HUES64 (cell line): ENCODE data around the gene MTOR.
"Not testable (repeated sequence)": the region's sequence is repeated elsewhere in the genome, so short reads cannot be mapped to it uniquely, and the experiment has no call there.

Experiments used
- H3K27ac ChIP-seq: 2 replicates; pipeline ENCODE4 v1.7.0; 2013; ENCODE audit warnings: low read depth, low read length, inconsistent platforms
- H3K27me3 ChIP-seq: 2 replicates; pipeline ENCODE4 v1.6.1; 2013; ENCODE audit warnings: mild to moderate bottlenecking, low read length; ENCODE audit not compliant: insufficient read depth
- H3K36me3 ChIP-seq: 2 replicates; pipeline ENCODE4 v1.6.1; 2013; ENCODE audit warnings: mild to moderate bottlenecking, low read length; ENCODE audit not compliant: insufficient read depth
- H3K4me1 ChIP-seq: 2 replicates; pipeline ENCODE4 v1.6.1; 2013; ENCODE audit warnings: mild to moderate bottlenecking, low read length, moderate library complexity; ENCODE audit not compliant: insufficient read depth
- H3K4me3 ChIP-seq: 2 replicates; pipeline ENCODE4 v1.5.1; 2013; ENCODE audit warnings: mild to moderate bottlenecking, low read length, moderate library complexity
- H3K9ac ChIP-seq: 2 replicates; pipeline ENCODE4 v1.6.1; 2013; ENCODE audit warnings: mild to moderate bottlenecking, low read depth, low read length
- H3K9me3 ChIP-seq: 2 replicates; pipeline ENCODE4 v1.6.1; 2013; ENCODE audit warnings: low read depth, low read length; ENCODE audit not compliant: insufficient read depth
- WGBS: fragments of 150-250, 120-280 bp; methylation state at CpG from one replicate; pipeline ENCODE4 v1.1.7; 2013; ENCODE audit warnings: missing lambda C conversion rate; 5-methylcytosine and 5-hydroxymethylcytosine counted together

The MTOR gene

DNA sequence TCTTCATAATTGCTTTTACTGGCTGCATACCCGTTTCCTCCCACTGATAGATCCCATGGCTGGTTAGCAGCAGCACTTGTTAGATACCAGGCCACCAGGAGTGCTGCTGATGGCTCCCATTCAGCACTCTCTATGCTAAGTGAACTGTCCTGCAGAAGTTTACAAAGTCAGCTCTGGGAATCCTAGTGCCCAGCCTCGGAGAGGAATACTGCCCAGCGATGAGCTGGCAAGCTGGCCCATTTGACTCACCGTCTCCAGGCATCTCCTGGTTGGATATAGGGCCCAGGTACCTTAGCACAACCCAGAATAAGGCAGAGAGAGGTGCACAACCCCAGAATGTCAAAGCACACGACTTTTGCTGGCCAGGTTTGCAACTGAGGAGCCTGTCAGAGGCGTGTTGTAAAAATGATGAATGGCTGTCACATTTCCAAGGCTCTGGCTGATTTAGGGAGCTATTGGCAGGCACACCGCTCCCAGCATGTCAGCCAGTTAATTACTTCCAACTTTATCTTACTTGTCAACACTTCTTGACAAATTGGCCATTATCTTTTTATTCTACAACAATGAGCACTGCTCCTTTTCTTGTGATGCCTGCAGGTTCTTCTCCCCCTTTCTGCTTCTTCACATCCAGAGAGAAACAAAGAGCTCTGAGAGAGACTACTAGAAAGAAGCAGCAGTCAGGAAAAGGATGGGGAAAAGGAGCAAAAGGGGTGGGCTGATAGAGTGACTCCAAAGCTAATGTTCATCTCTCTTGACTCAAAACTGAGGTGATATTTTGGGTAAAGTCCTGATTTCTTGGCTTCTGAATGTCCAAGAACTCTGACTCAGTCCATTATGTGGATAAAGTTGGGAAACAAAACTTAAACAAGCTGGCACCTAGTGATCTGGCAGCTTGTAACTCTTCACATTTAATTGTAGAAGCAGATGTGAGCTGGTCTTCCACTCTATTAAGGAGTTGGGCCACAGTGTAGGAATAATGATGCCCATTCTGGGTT, 84.0 kb downstream of the MTOR start:
- no peak overlapping the region for H3K9ac ChIP-seq
- H3K27me3 ChIP-seq: no peaks in the 10 kb centered on the region
- no peak overlapping the region for H3K27ac ChIP-seq
- 76% methylated on average over 7 of the region's 7 CpGs for WGBS
- 0 out of 2 replicates have a peak, but pooled peaks cover 5% of the 10 kb centered on the region for H3K4me1 ChIP-seq
- no peak overlapping the region for H3K4me3 ChIP-seq
- peaks cover 36% of the 10 kb centered on the region for H3K36me3 ChIP-seq
- no peaks in the 10 kb centered on the region for H3K9me3 ChIP-seq

DNA sequence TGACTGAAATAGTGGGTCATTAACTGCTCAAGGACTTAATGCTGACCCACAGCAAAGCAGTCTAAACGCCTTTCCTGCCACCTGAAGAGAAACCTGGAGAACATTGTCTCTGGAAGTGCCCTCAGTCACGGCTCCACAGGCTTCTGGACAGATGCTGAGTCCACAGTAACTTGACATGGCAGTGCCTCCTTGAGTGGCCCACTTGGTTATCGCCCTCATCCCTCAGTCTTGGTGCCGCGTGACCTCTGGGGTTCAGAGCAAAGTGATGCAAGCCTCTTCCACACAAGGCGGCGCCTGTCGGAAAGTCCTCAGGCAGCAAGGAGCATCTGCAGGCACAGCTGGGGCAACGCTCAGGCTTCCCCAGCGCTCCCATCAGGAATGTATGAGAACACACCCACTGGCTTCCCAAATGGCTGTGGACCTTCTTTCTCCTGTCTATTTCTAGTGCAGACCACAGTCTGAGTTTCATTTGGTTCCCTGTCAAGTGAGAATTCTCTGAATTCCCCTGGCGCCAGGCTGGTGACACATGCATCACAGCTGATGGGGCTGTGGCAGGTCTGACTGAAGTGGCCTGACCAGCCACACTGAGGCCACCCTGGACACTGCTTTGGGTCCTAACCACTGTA, 86.2 kb downstream of the MTOR start:
- Histone ChIP-seq H3K36me3 (peaks cover 20% of the 10 kb centered on the region), H3K27me3 (no peaks in the 10 kb centered on the region), H3K9ac (no peak overlapping the region), H3K4me3 (no peak overlapping the region), H3K9me3 (no peaks in the 10 kb centered on the region), H3K4me1 (0 out of 2 replicates have a peak, but pooled peaks cover 5% of the 10 kb centered on the region), H3K27ac (no peak overlapping the region)
- 96% methylated on average over 11 of the region's 11 CpGs for WGBS

DNA sequence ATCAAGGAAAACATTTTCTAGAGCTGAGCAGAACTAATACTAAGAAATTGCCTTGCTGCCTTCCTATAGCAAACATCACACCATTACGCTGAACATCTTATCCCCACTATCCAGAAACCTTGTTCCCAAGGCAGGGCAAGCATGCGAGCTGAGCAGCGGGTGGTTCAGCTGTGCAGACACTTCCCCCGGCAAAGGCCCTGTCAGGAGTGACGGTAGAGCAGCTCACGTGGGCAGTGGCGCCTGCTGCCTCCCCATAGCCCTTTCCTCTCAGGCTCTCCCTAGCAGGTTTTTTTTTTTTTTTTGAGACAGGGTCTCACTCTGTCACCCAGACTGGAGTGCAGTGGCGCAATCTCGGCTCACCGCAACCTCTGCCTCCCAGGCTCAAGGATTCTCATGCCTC, 86.9 kb downstream of the MTOR start:
- 92% methylated on average over 10 of the region's 10 CpGs for WGBS
- Histone ChIP-seq H3K9ac (no peak overlapping the region), H3K27ac (no peak overlapping the region), H3K27me3 (no peaks in the 10 kb centered on the region), H3K36me3 (peaks cover 16% of the 10 kb centered on the region), H3K4me1 (0 out of 2 replicates have a peak, but pooled peaks cover 5% of the 10 kb centered on the region), H3K9me3 (no peaks in the 10 kb centered on the region), H3K4me3 (no peak overlapping the region)

DNA sequence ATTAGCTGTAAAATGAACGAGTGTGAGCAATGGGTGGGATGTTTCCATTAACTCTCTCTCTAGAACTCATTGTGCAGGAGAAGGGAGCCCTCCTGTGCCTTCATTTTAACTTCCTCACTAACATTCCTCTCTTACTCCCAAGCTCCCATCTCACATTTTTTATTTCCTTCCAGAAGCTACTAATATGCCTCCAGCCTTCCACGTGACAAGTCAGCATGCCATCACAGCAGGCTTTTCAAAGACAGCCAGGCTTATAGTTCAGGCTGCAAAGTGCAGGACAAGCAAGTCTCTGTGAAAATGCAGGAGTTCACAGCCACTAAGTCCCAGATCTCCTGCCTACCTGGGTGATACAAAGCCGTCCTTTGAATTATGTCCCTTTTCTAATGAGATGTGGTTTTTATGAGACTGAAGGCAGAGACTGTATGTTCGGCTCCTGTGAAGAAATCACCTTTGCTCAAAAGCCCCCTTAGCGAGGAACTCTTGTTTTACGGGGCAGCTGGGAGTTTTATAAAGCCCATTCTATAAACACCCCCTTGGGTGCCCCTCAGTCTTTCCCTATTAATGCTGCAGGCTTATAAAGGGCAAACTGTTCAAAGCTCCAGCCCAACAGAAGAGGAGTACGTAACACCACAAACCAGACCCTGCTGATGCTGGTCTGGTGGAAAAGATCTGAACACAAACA, 87.9 kb downstream of the MTOR start:
- Histone ChIP-seq H3K27ac (no peak overlapping the region), H3K9me3 (no peaks in the 10 kb centered on the region), H3K27me3 (no peaks in the 10 kb centered on the region), H3K36me3 (peaks cover 10% of the 10 kb centered on the region), H3K4me1 (0 out of 2 replicates have a peak, but pooled peaks cover 5% of the 10 kb centered on the region), H3K4me3 (no peak overlapping the region), H3K9ac (no peak overlapping the region)
- WGBS: 90% methylated on average over 7 of the region's 7 CpGs

DNA sequence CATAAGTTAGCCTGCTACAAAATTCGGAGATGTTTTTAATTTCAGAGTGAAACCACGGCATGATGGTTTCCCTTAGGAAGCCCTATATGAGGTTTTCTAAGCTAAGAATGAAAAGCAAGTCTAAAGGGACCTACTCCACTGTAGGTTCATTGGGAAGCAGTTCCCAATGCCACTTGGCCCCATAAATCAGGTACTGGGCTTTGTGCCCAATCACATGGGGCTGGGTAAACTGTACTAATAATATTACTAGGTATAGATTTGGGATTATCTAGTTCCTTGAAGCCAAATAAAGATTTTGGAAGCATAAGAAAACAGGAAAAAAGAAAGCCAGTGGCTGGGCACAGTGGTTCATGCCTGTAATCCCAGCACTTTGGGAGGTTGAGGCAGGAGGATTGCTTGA, 92.2 kb downstream of the MTOR start:
- WGBS: 91% methylated on average over 2 of the region's 2 CpGs
- H3K36me3 ChIP-seq: peaks cover 17% of the 10 kb centered on the region
- H3K9ac ChIP-seq: no peak overlapping the region
- no peaks in the 10 kb centered on the region for H3K27me3 ChIP-seq
- no peak overlapping the region for H3K4me3 ChIP-seq
- H3K27ac ChIP-seq: no peak overlapping the region
- H3K9me3 ChIP-seq: 0 out of 2 replicates have a peak, but pooled peaks cover 2% of the 10 kb centered on the region
- no peaks in the 10 kb centered on the region for H3K4me1 ChIP-seq

DNA sequence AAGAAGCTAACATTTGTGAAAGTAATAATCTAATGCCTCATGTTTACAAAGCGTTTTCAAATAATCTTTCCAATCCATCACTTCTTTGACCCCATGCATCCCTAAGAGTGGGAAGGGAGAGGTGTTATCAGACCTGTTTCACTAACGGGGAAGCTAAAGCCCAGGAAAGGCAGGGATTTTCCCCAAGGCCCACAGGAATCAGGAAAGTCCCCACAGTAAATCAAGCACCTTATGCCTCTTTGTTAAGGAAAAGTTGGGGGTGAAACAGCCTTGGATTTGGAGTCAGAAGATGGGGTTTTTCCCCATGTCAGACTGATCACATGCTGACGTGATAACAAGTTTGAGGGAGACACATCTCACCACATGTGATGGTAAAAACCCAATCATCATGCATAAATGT, 93.1 kb downstream of the MTOR start:
- Histone ChIP-seq H3K9me3 (0 out of 2 replicates have a peak, but pooled peaks cover 2% of the 10 kb centered on the region), H3K4me3 (no peak overlapping the region), H3K27ac (no peak overlapping the region), H3K9ac (no peak overlapping the region), H3K4me1 (no peaks in the 10 kb centered on the region), H3K36me3 (peaks cover 17% of the 10 kb centered on the region), H3K27me3 (no peaks in the 10 kb centered on the region)
- WGBS: 100% methylated on average over 2 of the region's 3 CpGs

DNA sequence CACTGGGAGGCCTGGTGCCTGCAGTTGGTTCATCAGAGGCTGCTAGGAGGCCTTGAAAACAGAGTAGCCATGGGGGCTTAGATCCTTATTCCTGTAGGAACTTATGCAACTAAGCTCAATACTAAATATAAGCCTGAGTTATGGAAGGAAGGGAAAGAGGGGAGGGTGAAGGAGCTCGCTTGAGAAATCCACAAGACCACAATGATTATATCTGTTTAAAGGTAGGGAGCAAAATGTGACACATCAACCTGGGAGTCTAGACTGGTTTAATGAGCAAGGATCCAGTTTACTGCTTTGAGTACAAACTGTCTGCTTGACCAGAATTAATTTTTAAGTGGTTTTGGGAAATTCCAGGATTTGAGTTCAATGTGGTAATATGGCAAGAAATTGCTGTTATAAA, 93.6 kb downstream of the MTOR start:
- Histone ChIP-seq H3K9me3 (0 out of 2 replicates have a peak, but pooled peaks cover 2% of the 10 kb centered on the region), H3K27me3 (no peaks in the 10 kb centered on the region), H3K27ac (no peak overlapping the region), H3K9ac (no peak overlapping the region), H3K36me3 (peaks cover 16% of the 10 kb centered on the region), H3K4me3 (no peak overlapping the region), H3K4me1 (no peaks in the 10 kb centered on the region)
- 100% methylated on average over 1 of the region's 1 CpG for WGBS

DNA sequence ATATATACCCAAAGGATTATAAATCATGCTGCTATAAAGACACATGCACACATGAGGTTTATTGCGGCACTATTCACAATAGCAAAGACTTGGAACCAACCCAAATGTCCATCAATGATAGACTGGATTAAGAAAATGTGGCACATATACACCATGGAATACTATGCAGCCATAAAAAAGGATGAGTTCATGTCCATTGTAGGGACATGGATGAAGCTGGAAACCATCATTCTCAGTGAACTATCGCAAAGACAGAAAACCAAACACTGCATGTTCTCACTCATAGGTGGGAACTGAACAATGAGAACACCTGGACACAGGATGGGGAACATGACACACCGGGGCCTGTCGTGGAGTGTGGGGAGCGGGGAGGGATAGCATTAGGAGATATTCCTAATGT, 95.6 kb downstream of the MTOR start:
- not testable (repeated sequence) for H3K9me3 ChIP-seq, H3K27me3 ChIP-seq, H3K4me3 ChIP-seq, H3K27ac ChIP-seq, H3K9ac ChIP-seq, H3K4me1 ChIP-seq
- H3K36me3 ChIP-seq: peaks cover 13% of the 10 kb centered on the region
- WGBS: 100% methylated on average over 5 of the region's 5 CpGs

DNA sequence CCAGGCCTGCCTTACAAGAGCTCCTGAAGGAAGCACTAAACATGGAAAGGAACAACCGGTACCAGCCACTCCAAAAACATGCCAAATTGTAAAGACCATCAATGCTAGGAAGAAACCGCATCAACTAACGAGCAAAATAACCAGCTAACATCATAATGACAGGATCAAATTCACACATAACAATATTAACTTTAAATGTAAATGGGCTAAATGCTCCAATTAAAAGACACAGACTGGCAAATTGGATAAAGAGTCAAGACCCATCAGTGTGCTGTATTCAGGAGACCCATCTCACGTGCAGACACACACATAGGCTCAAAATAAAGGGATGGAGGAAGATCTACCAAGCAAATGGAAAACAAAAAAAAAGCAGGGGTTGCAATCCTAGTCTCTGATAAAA, 99.6 kb downstream of the MTOR start:
- not testable (repeated sequence) for H3K4me1 ChIP-seq, H3K9me3 ChIP-seq, H3K27me3 ChIP-seq, H3K27ac ChIP-seq, H3K4me3 ChIP-seq, H3K9ac ChIP-seq
- WGBS: no CpG with 5 or more reads among the region's 4 CpGs
- H3K36me3 ChIP-seq: peaks cover 15% of the 10 kb centered on the region

DNA sequence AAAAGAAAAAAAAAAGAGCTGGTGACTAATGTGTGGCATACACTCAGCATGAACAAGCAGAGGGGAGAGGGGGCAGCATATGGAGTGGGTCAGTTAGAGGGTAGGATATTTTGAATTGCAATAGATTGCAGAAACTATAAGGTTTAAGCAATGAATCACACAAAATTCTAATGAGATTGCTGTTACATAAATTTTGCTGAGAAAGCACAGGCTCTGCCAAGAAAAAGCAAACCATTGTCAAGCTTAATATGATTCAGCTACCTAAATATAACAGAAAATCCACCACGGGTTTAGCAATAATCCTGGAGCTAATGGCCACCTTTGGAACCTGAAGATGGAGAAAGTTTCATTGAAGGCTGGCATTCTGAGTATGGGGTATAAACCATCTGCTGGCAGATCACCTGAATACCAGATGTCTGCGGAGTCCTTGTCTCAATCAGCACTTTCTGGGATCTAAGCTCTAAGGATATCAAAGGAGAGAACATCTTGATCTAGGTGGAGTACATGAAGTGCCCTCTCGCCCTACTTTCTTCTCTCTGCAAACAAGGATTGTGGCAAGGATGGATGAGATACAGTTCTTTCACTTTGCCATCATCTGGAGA, 103.5 kb downstream of the MTOR start:
- 98% methylated on average over 3 of the region's 3 CpGs for WGBS
- Histone ChIP-seq H3K36me3 (peaks cover 35% of the 10 kb centered on the region), H3K9ac (no peak overlapping the region), H3K4me3 (no peak overlapping the region), H3K27ac (no peak overlapping the region), H3K27me3 (no peaks in the 10 kb centered on the region), H3K9me3 (no peaks in the 10 kb centered on the region), H3K4me1 (no peaks in the 10 kb centered on the region)
